Measurements from ENCODE around the gene BACH1.

BACH1 gene

GRCh38 chr21:29335720-29336119 lies 37.0 kb downstream of the BACH1 start:
- DNase-seq (ENCODE audit: low spot score), result no peak
- in situ Hi-C loops (cut with MboI; ENCODE audit: low pct_unique_long_range_greater_than_20kb, low sequenced_read_pairs, unreplicated experiment), result no loop called here
- no peak for TF ChIP-seq CTCF (IDR thresholded peaks at IDR 0.05; ENCODE audit: extremely low read depth, insufficient read depth, missing control alignments)

DNA sequence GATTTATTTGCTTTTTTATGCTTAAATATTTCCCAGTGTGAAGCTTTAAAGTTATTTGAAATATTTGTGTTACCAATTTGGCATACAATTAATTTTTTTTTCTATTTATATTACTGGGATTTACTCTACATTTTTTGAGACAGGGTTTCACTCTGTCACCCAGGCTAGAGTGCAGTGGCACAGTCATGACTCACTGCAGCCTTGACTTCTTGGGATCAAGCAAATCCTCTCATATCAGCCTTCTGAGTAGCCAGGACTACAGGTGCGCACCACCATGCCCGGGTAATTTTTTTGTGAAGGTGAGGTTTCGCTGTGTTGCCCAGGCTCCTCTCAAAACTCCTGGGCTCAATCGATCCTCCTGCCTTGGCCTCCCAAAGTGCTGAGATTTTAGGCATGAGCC lies 39.5 kb downstream of the BACH1 start:
- no peak for DNase-seq (ENCODE audit: low spot score)
- TF ChIP-seq CTCF (IDR thresholded peaks at IDR 0.05; ENCODE audit: extremely low read depth, insufficient read depth, missing control alignments), result no peak
- in situ Hi-C loops (cut with MboI; ENCODE audit: low pct_unique_long_range_greater_than_20kb, low sequenced_read_pairs, unreplicated experiment), result no loop called here

DNA sequence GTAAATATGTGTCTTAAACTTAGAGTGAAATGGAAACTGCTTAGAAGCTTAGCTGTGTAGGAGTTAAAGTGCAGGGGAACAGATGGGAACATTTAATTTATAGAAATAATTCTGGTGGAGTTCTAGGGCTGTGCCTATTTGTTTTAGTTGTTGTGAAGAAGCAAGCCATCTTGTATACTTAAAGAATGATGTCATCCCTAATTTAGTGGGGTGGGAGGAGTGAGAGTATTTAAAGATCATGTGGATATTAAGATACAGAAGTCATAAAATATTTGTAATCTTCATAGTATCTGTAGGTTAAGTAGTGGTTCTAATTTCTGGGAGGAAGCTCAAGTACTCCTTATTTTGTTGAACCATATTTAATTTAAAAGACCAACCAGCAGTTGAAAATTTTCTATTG lies 41.5 kb downstream of the BACH1 start:
- in situ Hi-C loops (cut with MboI; ENCODE audit: low pct_unique_long_range_greater_than_20kb, low sequenced_read_pairs, unreplicated experiment), result no loop called here
- no peak for DNase-seq (ENCODE audit: low spot score)

GRCh38 chr21:29342363-29342957 lies 43.7 kb downstream of the BACH1 start:
- in situ Hi-C loops (cut with MboI; ENCODE audit: low pct_unique_long_range_greater_than_20kb, low sequenced_read_pairs, unreplicated experiment), result no loop called here
- DNase-seq (ENCODE audit: low spot score), result peak; percentile 38
- peak; percentile 16 for TF ChIP-seq CTCF (IDR thresholded peaks at IDR 0.05; ENCODE audit: extremely low read depth, insufficient read depth, missing control alignments)

More for the DNA sequence above, 41.5 kb downstream of the BACH1 start:
- TF ChIP-seq CTCF (IDR thresholded peaks at IDR 0.05; ENCODE audit: extremely low read depth, insufficient read depth, missing control alignments), result no peak

- no peak for DNase-seq (ENCODE audit: low spot score)
- no peak for TF ChIP-seq CTCF (IDR thresholded peaks at IDR 0.05; ENCODE audit: extremely low read depth, insufficient read depth, missing control alignments)
- in situ Hi-C loops (cut with MboI; ENCODE audit: low pct_unique_long_range_greater_than_20kb, low sequenced_read_pairs, unreplicated experiment), result no loop called here
Observed at GRCh38 chr21:29343519-29343918, 44.8 kb downstream of the BACH1 start.

GRCh38 chr21:29346281-29346680 lies 47.6 kb downstream of the BACH1 start:
- DNase-seq (ENCODE audit: low spot score), result no peak
- in situ Hi-C loops (cut with MboI; ENCODE audit: low pct_unique_long_range_greater_than_20kb, low sequenced_read_pairs, unreplicated experiment), result no loop called here
- TF ChIP-seq CTCF (IDR thresholded peaks at IDR 0.05; ENCODE audit: extremely low read depth, insufficient read depth, missing control alignments), result no peak
